NCI-H1092 treated with DMSO at 0.1 percent for 48 hours (cell line): ENCODE results near the gene DNAL4.
A peak's percentile ranks its signal among the peaks of the same experiment; 100 is the strongest.

Experiments
- DNase-seq: peaks from one replicate; lab custom pipeline; 2025; lab: John Stamatoyannopoulos, UW

The DNAL4 gene

GRCh38 chr22:38793721-38794466 lies at the start of gene DNAL4:
TSS of gene DNAL4 (minus strand) at chr22:38794143. CDS start at chr22:38782731, 11,412 bp downstream.
- DNase-seq, result peak; percentile 97

- DNase-seq, result peak; percentile 59
Observed at GRCh38 chr22:38843201-38843656, 49.3 kb upstream of the DNAL4 start.

- DNase-seq, result no peak
Observed at GRCh38 chr22:38842512-38843200, 48.7 kb upstream of the DNAL4 start.

- no peak for DNase-seq
Observed at GRCh38 chr22:38841635-38842034, 47.7 kb upstream of the DNAL4 start.

- DNase-seq, result peak; percentile 59
Observed at GRCh38 chr22:38841211-38841610, 47.3 kb upstream of the DNAL4 start.

- no peak for DNase-seq
Observed at GRCh38 chr22:38840129-38840528, 46.2 kb upstream of the DNAL4 start.

- DNase-seq, result peak; percentile 15
Observed at GRCh38 chr22:38839686-38840085, 45.7 kb upstream of the DNAL4 start.

- DNase-seq, result no peak
Observed at GRCh38 chr22:38837414-38837928, 43.5 kb upstream of the DNAL4 start.

GRCh38 chr22:38835888-38836301 lies 42.0 kb upstream of the DNAL4 start:
- DNase-seq, result no peak

- DNase-seq, result no peak
Observed at GRCh38 chr22:38834991-38835390, 41.0 kb upstream of the DNAL4 start.

GRCh38 chr22:38834215-38834953 lies 40.4 kb upstream of the DNAL4 start:
- DNase-seq, result no peak

- DNase-seq, result no peak
Observed at GRCh38 chr22:38833061-38833460, 39.1 kb upstream of the DNAL4 start.

GRCh38 chr22:38832005-38832978 lies 38.3 kb upstream of the DNAL4 start:
- DNase-seq, result peak; percentile 92

GRCh38 chr22:38831166-38831945 lies 37.4 kb upstream of the DNAL4 start:
- no peak for DNase-seq

- DNase-seq, result no peak
Observed at GRCh38 chr22:38830845-38831108, 36.8 kb upstream of the DNAL4 start.

GRCh38 chr22:38830026-38830844 lies 36.3 kb upstream of the DNAL4 start:
- DNase-seq, result peak; percentile 7

- DNase-seq, result no peak
Observed at GRCh38 chr22:38829485-38829884, 35.5 kb upstream of the DNAL4 start.

GRCh38 chr22:38828616-38829205 lies 34.8 kb upstream of the DNAL4 start:
- no peak for DNase-seq

GRCh38 chr22:38828191-38828590 lies 34.2 kb upstream of the DNAL4 start:
- DNase-seq, result peak; percentile 20
